ENCODE data around the gene SRGAP1.
"Not testable (repeated sequence)": the region's sequence is repeated elsewhere in the genome, so short reads cannot be mapped to it uniquely, and the experiment has no call there.

SRGAP1 gene

GRCh38 chr12:64072916-64073575, 228.5 kb downstream of the SRGAP1 start:
- H3K4me3 Mint-ChIP-seq, result no peak overlapping the region
- no peak for DNase-seq
- H3K4me1 Mint-ChIP-seq, result no peaks in the 10 kb centered on the region
- no peaks in the 10 kb centered on the region for H3K27me3 Mint-ChIP-seq (ENCODE audit: low read depth, poor library complexity)
- peaks cover 25% of the 10 kb centered on the region for H3K9me3 Mint-ChIP-seq
- peaks cover 22% of the 10 kb centered on the region for H3K36me3 Mint-ChIP-seq (ENCODE audit: low read depth)
- H3K27ac Mint-ChIP-seq, result no peak overlapping the region
- TF ChIP-seq CTCF (IDR thresholded peaks at IDR 0.05), result no peak

- not testable (repeated sequence) for H3K27ac Mint-ChIP-seq; DNase-seq; H3K4me1 Mint-ChIP-seq; H3K27me3 Mint-ChIP-seq (ENCODE audit: low read depth, poor library complexity); H3K4me3 Mint-ChIP-seq
- H3K36me3 Mint-ChIP-seq (ENCODE audit: low read depth), result peaks cover 31% of the 10 kb centered on the region
- peaks cover 25% of the 10 kb centered on the region for H3K9me3 Mint-ChIP-seq
Observed at GRCh38 chr12:64076565-64076964, 232.1 kb downstream of the SRGAP1 start.

- Mint-ChIP-seq H3K4me1 (peaks cover 4% of the 10 kb centered on the region), H3K9me3 (peaks cover 25% of the 10 kb centered on the region), H3K4me3 (no peak overlapping the region), H3K27ac (no peak overlapping the region), H3K36me3 (ENCODE audit: low read depth) (peaks cover 31% of the 10 kb centered on the region), H3K27me3 (ENCODE audit: low read depth, poor library complexity) (no peaks in the 10 kb centered on the region)
- TF ChIP-seq CTCF (IDR thresholded peaks at IDR 0.05), result peak; percentile 14
- DNase-seq, result no peak
Observed at GRCh38 chr12:64077922-64078321, 233.4 kb downstream of the SRGAP1 start.

GRCh38 chr12:64080319-64081007, 236.0 kb downstream of the SRGAP1 start:
- DNase-seq, result no peak
- H3K4me1 Mint-ChIP-seq, result peaks cover 11% of the 10 kb centered on the region
- H3K9me3 Mint-ChIP-seq, result peaks cover 9% of the 10 kb centered on the region
- no peak overlapping the region for H3K4me3 Mint-ChIP-seq
- peaks cover 19% of the 10 kb centered on the region for H3K36me3 Mint-ChIP-seq (ENCODE audit: low read depth)
- no peak for TF ChIP-seq CTCF (IDR thresholded peaks at IDR 0.05)
- H3K27me3 Mint-ChIP-seq (ENCODE audit: low read depth, poor library complexity), result no peaks in the 10 kb centered on the region
- H3K27ac Mint-ChIP-seq, result no peak overlapping the region

- Mint-ChIP-seq H3K4me3 (no peak overlapping the region), H3K4me1 (peaks cover 11% of the 10 kb centered on the region), H3K9me3 (peaks cover 3% of the 10 kb centered on the region), H3K36me3 (ENCODE audit: low read depth) (peaks cover 13% of the 10 kb centered on the region), H3K27me3 (ENCODE audit: low read depth, poor library complexity) (no peaks in the 10 kb centered on the region), H3K27ac (no peak overlapping the region)
- no peak for TF ChIP-seq CTCF (IDR thresholded peaks at IDR 0.05)
- DNase-seq, result no peak
Observed at GRCh38 chr12:64081008-64081404, 236.5 kb downstream of the SRGAP1 start.

GRCh38 chr12:64082116-64082515, 237.6 kb downstream of the SRGAP1 start:
- Mint-ChIP-seq H3K27ac (no peak overlapping the region), H3K36me3 (ENCODE audit: low read depth) (peaks cover 9% of the 10 kb centered on the region), H3K9me3 (no peaks in the 10 kb centered on the region), H3K27me3 (ENCODE audit: low read depth, poor library complexity) (no peaks in the 10 kb centered on the region), H3K4me3 (no peak overlapping the region), H3K4me1 (peaks cover 11% of the 10 kb centered on the region)
- no peak for DNase-seq
- TF ChIP-seq CTCF (IDR thresholded peaks at IDR 0.05), result no peak
